Measurements from ENCODE around the gene PER1.

Gene PER1

DNA sequence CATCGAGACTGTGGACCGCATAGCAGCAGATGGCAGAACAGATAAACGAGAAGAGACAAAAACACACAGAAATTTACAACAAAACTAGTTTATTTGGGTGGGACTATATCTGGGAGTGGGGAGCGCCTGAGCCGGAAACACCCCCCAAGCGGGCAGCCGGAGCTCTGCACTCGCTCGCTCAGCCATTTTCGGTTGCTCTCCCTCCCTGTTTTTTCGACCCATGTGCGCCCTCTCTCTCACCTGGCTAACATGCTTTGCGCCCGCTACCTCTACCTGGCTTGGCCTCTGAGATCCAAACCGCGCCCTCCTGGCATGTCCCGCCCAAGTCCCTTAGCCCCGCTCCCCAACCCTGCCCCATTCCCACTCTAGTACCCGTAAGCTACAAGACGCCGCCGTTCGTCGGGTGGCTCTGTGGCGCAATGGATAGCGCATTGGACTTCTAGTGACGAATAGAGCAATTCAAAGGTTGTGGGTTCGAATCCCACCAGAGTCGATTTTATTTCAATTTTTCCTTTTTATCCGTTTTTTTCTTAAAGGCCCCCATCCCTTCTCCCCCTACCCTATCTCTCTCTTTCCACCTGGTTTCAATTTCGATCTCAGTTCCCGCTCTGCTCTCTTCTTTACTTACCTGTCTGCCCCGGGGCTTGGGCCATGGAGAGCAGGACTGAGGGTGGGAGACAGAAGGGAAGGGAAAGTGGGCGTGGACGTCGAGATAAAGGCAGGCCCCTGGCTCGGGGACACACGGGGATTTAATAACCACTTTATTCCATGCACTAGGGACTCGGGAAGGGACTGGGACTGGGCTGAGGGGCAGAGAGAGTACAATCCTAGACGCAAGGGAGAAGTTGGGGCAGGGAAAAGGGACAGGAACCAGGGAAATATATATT, 31.4 kb downstream of the PER1 start:
- no peaks in the 10 kb centered on the region for H3K27me3 ChIP-seq (ENCODE audit: low read length)
- TF ChIP-seq, protein P1, sequence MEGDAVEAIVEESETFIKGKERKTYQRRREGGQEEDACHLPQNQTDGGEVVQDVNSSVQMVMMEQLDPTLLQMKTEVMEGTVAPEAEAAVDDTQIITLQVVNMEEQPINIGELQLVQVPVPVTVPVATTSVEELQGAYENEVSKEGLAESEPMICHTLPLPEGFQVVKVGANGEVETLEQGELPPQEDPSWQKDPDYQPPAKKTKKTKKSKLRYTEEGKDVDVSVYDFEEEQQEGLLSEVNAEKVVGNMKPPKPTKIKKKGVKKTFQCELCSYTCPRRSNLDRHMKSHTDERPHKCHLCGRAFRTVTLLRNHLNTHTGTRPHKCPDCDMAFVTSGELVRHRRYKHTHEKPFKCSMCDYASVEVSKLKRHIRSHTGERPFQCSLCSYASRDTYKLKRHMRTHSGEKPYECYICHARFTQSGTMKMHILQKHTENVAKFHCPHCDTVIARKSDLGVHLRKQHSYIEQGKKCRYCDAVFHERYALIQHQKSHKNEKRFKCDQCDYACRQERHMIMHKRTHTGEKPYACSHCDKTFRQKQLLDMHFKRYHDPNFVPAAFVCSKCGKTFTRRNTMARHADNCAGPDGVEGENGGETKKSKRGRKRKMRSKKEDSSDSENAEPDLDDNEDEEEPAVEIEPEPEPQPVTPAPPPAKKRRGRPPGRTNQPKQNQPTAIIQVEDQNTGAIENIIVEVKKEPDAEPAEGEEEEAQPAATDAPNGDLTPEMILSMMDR (IDR thresholded peaks at IDR 0.05; ENCODE audit: insufficient read depth, low read length, poor library complexity, severe bottlenecking): no peak
- no peak for TF ChIP-seq EZH2phosphoT487 (conservative IDR thresholded peaks at IDR 0.05; ENCODE audit: low read length)

GRCh38 chr17:8119581-8120519, 32.4 kb downstream of the PER1 start:
- H3K27me3 ChIP-seq (ENCODE audit: low read length): no peaks in the 10 kb centered on the region
- H3F3A ChIP-seq (ENCODE audit: insufficient read depth): peaks cover 24% of the 10 kb centered on the region
- H3K9ac ChIP-seq (ENCODE audit: low read length): peak overlapping the region; percentile 57
- no peaks in the 10 kb centered on the region for H4K20me1 ChIP-seq (ENCODE audit: low read depth, low read length)
- H3K4me3 ChIP-seq (ENCODE audit: insufficient read depth, low read length, poor library complexity, severe bottlenecking): peak overlapping the region; percentile 59
- no peak overlapping the region for H2AFZ ChIP-seq (ENCODE audit: low read depth, low read length, severe bottlenecking)
- peak overlapping the region; percentile 98 for H3K4me2 ChIP-seq (ENCODE audit: low read depth, low read length, poor library complexity, severe bottlenecking)
- no peaks in the 10 kb centered on the region for H3K79me2 ChIP-seq (ENCODE audit: insufficient read depth, low read length)
- no peaks in the 10 kb centered on the region for H3K36me3 ChIP-seq (ENCODE audit: low read length)
- TF ChIP-seq, protein P1 (IDR thresholded peaks at IDR 0.05; ENCODE audit: insufficient read depth, low read length, poor library complexity, severe bottlenecking): no peak
- no peak for TF ChIP-seq EZH2phosphoT487 (conservative IDR thresholded peaks at IDR 0.05; ENCODE audit: low read length)
- no peaks in the 10 kb centered on the region for H3K9me2 ChIP-seq (replicated peaks; ENCODE audit: insufficient read depth, low read length)
- H3K9me3 ChIP-seq (ENCODE audit: insufficient read depth, low read length): no peaks in the 10 kb centered on the region
- peak overlapping the region; percentile 39 for H3K27ac ChIP-seq (ENCODE audit: low read depth, low read length)

More for the DNA sequence above, 31.4 kb downstream of the PER1 start:
- no peaks in the 10 kb centered on the region for H4K20me1 ChIP-seq (ENCODE audit: low read depth, low read length)
- H3K9me3 ChIP-seq (ENCODE audit: insufficient read depth, low read length): no peaks in the 10 kb centered on the region
- H3K4me3 ChIP-seq (ENCODE audit: insufficient read depth, low read length, poor library complexity, severe bottlenecking): peak overlapping the region; percentile 59
- no peaks in the 10 kb centered on the region for H3K79me2 ChIP-seq (ENCODE audit: insufficient read depth, low read length)
- H3K9ac ChIP-seq (ENCODE audit: low read length): peak overlapping the region; percentile 44; the same call in 1 of the 2 replicates
- H3K36me3 ChIP-seq (ENCODE audit: low read length): no peaks in the 10 kb centered on the region
- H3K4me2 ChIP-seq (ENCODE audit: low read depth, low read length, poor library complexity, severe bottlenecking): peak overlapping the region; percentile 98
- peaks cover 24% of the 10 kb centered on the region for H3F3A ChIP-seq (ENCODE audit: insufficient read depth)
- peak overlapping the region; percentile 39; the same call in 1 of the 2 replicates for H3K27ac ChIP-seq (ENCODE audit: low read depth, low read length)
- H2AFZ ChIP-seq (ENCODE audit: low read depth, low read length, severe bottlenecking): no peak overlapping the region
- no peaks in the 10 kb centered on the region for H3K9me2 ChIP-seq (replicated peaks; ENCODE audit: insufficient read depth, low read length)

- peak overlapping the region; percentile 57 for H3K9ac ChIP-seq (ENCODE audit: low read length)
- no peaks in the 10 kb centered on the region for H3K9me3 ChIP-seq (ENCODE audit: insufficient read depth, low read length)
- no peaks in the 10 kb centered on the region for H3K36me3 ChIP-seq (ENCODE audit: low read length)
- H3K4me3 ChIP-seq (ENCODE audit: insufficient read depth, low read length, poor library complexity, severe bottlenecking): peak overlapping the region; percentile 57
- peaks cover 24% of the 10 kb centered on the region for H3F3A ChIP-seq (ENCODE audit: insufficient read depth)
- peak overlapping the region; percentile 38 for H3K27ac ChIP-seq (ENCODE audit: low read depth, low read length)
- H3K9me2 ChIP-seq (replicated peaks; ENCODE audit: insufficient read depth, low read length): no peaks in the 10 kb centered on the region
- peak overlapping the region; percentile 81 for H2AFZ ChIP-seq (ENCODE audit: low read depth, low read length, severe bottlenecking)
- H3K27me3 ChIP-seq (ENCODE audit: low read length): no peaks in the 10 kb centered on the region
- no peaks in the 10 kb centered on the region for H3K79me2 ChIP-seq (ENCODE audit: insufficient read depth, low read length)
- TF ChIP-seq EZH2phosphoT487 (conservative IDR thresholded peaks at IDR 0.05; ENCODE audit: low read length): no peak
- TF ChIP-seq, protein P1 (IDR thresholded peaks at IDR 0.05; ENCODE audit: insufficient read depth, low read length, poor library complexity, severe bottlenecking): peak; percentile 93
- H3K4me2 ChIP-seq (ENCODE audit: low read depth, low read length, poor library complexity, severe bottlenecking): peak overlapping the region; percentile 98
- no peaks in the 10 kb centered on the region for H4K20me1 ChIP-seq (ENCODE audit: low read depth, low read length)
These were observed 33.2 kb downstream of the PER1 start for GRCh38 chr17:8118769-8119580.
